Measurements from ENCODE around the gene RASGRF2.
"Not testable (repeated sequence)": the region's sequence is repeated elsewhere in the genome, so short reads cannot be mapped to it uniquely, and the experiment has no call there.

RASGRF2 gene

GRCh38 chr5:81121273-81121672, 161.1 kb downstream of the RASGRF2 start:
- Histone ChIP-seq H3K36me3 (ENCODE audit: control insufficient read depth, insufficient read depth, low read length) (no peaks in the 10 kb centered on the region), H3K27me3 (ENCODE audit: control insufficient read depth, insufficient read depth, low read length, poor library complexity, severe bottlenecking) (no peaks in the 10 kb centered on the region), H3K4me1 (ENCODE audit: control insufficient read depth, insufficient read depth, low read length) (no peaks in the 10 kb centered on the region), H3K4me3 (ENCODE audit: insufficient read depth, low read depth, low read length) (no peak overlapping the region), H3K9me3 (ENCODE audit: control insufficient read depth, low read length) (no peaks in the 10 kb centered on the region), H3K27ac (ENCODE audit: insufficient read depth, low read depth, low read length, poor library complexity, severe bottlenecking) (no peak overlapping the region)
- 93 to 95% methylated on average over 4 to 5 of the region's 5 CpGs for WGBS, 2 experiments

- no peak overlapping the region for H3K27ac ChIP-seq (ENCODE audit: insufficient read depth, low read depth, low read length, poor library complexity, severe bottlenecking)
- H3K36me3 ChIP-seq (ENCODE audit: control insufficient read depth, insufficient read depth, low read length): no peaks in the 10 kb centered on the region
- H3K4me3 ChIP-seq (ENCODE audit: insufficient read depth, low read depth, low read length): no peak overlapping the region
- no peaks in the 10 kb centered on the region for H3K9me3 ChIP-seq (ENCODE audit: control insufficient read depth, low read length)
- H3K27me3 ChIP-seq (ENCODE audit: control insufficient read depth, insufficient read depth, low read length, poor library complexity, severe bottlenecking): no peaks in the 10 kb centered on the region
- 82 to 83% methylated on average over 7 of the region's 7 CpGs for WGBS, 2 experiments
- no peaks in the 10 kb centered on the region for H3K4me1 ChIP-seq (ENCODE audit: control insufficient read depth, insufficient read depth, low read length)
Observed at GRCh38 chr5:81121836-81122630, 161.9 kb downstream of the RASGRF2 start.

- H3K27me3 ChIP-seq (ENCODE audit: control insufficient read depth, insufficient read depth, low read length, poor library complexity, severe bottlenecking); H3K27ac ChIP-seq (ENCODE audit: insufficient read depth, low read depth, low read length, poor library complexity, severe bottlenecking); H3K4me1 ChIP-seq (ENCODE audit: control insufficient read depth, insufficient read depth, low read length); H3K36me3 ChIP-seq (ENCODE audit: control insufficient read depth, insufficient read depth, low read length); H3K9me3 ChIP-seq (ENCODE audit: control insufficient read depth, low read length); H3K4me3 ChIP-seq (ENCODE audit: insufficient read depth, low read depth, low read length): not testable (repeated sequence)
- WGBS, 2 experiments: 93% methylated on average over 6 of the region's 6 CpGs
Observed at GRCh38 chr5:81124689-81125088, 164.5 kb downstream of the RASGRF2 start.

- no peak overlapping the region for H3K27ac ChIP-seq (ENCODE audit: insufficient read depth, low read depth, low read length, poor library complexity, severe bottlenecking)
- H3K9me3 ChIP-seq (ENCODE audit: control insufficient read depth, low read length): no peaks in the 10 kb centered on the region
- no peak overlapping the region for H3K4me3 ChIP-seq (ENCODE audit: insufficient read depth, low read depth, low read length)
- WGBS, 2 experiments: 97 to 98% methylated on average over 7 of the region's 7 CpGs
- no peaks in the 10 kb centered on the region for H3K4me1 ChIP-seq (ENCODE audit: control insufficient read depth, insufficient read depth, low read length)
- H3K36me3 ChIP-seq (ENCODE audit: control insufficient read depth, insufficient read depth, low read length): no peaks in the 10 kb centered on the region
- no peaks in the 10 kb centered on the region for H3K27me3 ChIP-seq (ENCODE audit: control insufficient read depth, insufficient read depth, low read length, poor library complexity, severe bottlenecking)
Observed at GRCh38 chr5:81125959-81126358, 165.8 kb downstream of the RASGRF2 start.

- 95 to 100% methylated on average over 6 of the region's 7 CpGs for WGBS, 2 experiments
- no peaks in the 10 kb centered on the region for H3K27me3 ChIP-seq (ENCODE audit: control insufficient read depth, insufficient read depth, low read length, poor library complexity, severe bottlenecking)
- H3K36me3 ChIP-seq (ENCODE audit: control insufficient read depth, insufficient read depth, low read length): no peaks in the 10 kb centered on the region
- H3K27ac ChIP-seq (ENCODE audit: insufficient read depth, low read depth, low read length, poor library complexity, severe bottlenecking): no peak overlapping the region
- no peaks in the 10 kb centered on the region for H3K4me1 ChIP-seq (ENCODE audit: control insufficient read depth, insufficient read depth, low read length)
- H3K9me3 ChIP-seq (ENCODE audit: control insufficient read depth, low read length): no peaks in the 10 kb centered on the region
- no peak overlapping the region for H3K4me3 ChIP-seq (ENCODE audit: insufficient read depth, low read depth, low read length)
Observed at GRCh38 chr5:81128416-81128815, 168.3 kb downstream of the RASGRF2 start.

- Histone ChIP-seq H3K9me3 (ENCODE audit: control insufficient read depth, low read length) (no peaks in the 10 kb centered on the region), H3K4me1 (ENCODE audit: control insufficient read depth, insufficient read depth, low read length) (no peaks in the 10 kb centered on the region), H3K27me3 (ENCODE audit: control insufficient read depth, insufficient read depth, low read length, poor library complexity, severe bottlenecking) (no peaks in the 10 kb centered on the region), H3K27ac (ENCODE audit: insufficient read depth, low read depth, low read length, poor library complexity, severe bottlenecking) (no peak overlapping the region), H3K4me3 (ENCODE audit: insufficient read depth, low read depth, low read length) (no peak overlapping the region), H3K36me3 (ENCODE audit: control insufficient read depth, insufficient read depth, low read length) (no peaks in the 10 kb centered on the region)
- WGBS, 2 experiments: 80 to 88% methylated on average over 1 of the region's 1 CpG
Observed at GRCh38 chr5:81132381-81132780, 172.2 kb downstream of the RASGRF2 start.

- no peaks in the 10 kb centered on the region for H3K36me3 ChIP-seq (ENCODE audit: control insufficient read depth, insufficient read depth, low read length)
- no peaks in the 10 kb centered on the region for H3K27me3 ChIP-seq (ENCODE audit: control insufficient read depth, insufficient read depth, low read length, poor library complexity, severe bottlenecking)
- 86 to 95% methylated on average over 2 of the region's 2 CpGs for WGBS, 2 experiments
- no peaks in the 10 kb centered on the region for H3K4me1 ChIP-seq (ENCODE audit: control insufficient read depth, insufficient read depth, low read length)
- no peak overlapping the region for H3K27ac ChIP-seq (ENCODE audit: insufficient read depth, low read depth, low read length, poor library complexity, severe bottlenecking)
- no peak overlapping the region for H3K4me3 ChIP-seq (ENCODE audit: insufficient read depth, low read depth, low read length)
- no peaks in the 10 kb centered on the region for H3K9me3 ChIP-seq (ENCODE audit: control insufficient read depth, low read length)
Observed at GRCh38 chr5:81134066-81134465, 173.9 kb downstream of the RASGRF2 start.

GRCh38 chr5:81134566-81134965, 174.4 kb downstream of the RASGRF2 start:
- Histone ChIP-seq H3K27ac (ENCODE audit: insufficient read depth, low read depth, low read length, poor library complexity, severe bottlenecking) (no peak overlapping the region), H3K4me1 (ENCODE audit: control insufficient read depth, insufficient read depth, low read length) (no peaks in the 10 kb centered on the region), H3K36me3 (ENCODE audit: control insufficient read depth, insufficient read depth, low read length) (no peaks in the 10 kb centered on the region), H3K27me3 (ENCODE audit: control insufficient read depth, insufficient read depth, low read length, poor library complexity, severe bottlenecking) (no peaks in the 10 kb centered on the region), H3K4me3 (ENCODE audit: insufficient read depth, low read depth, low read length) (no peak overlapping the region), H3K9me3 (ENCODE audit: control insufficient read depth, low read length) (no peaks in the 10 kb centered on the region)

GRCh38 chr5:81136557-81136956, 176.4 kb downstream of the RASGRF2 start:
- no peak overlapping the region for H3K27ac ChIP-seq (ENCODE audit: insufficient read depth, low read depth, low read length, poor library complexity, severe bottlenecking)
- WGBS, 2 experiments: 90 to 94% methylated on average over 3 of the region's 3 CpGs
- no peaks in the 10 kb centered on the region for H3K4me1 ChIP-seq (ENCODE audit: control insufficient read depth, insufficient read depth, low read length)
- no peak overlapping the region for H3K4me3 ChIP-seq (ENCODE audit: insufficient read depth, low read depth, low read length)
- no peaks in the 10 kb centered on the region for H3K36me3 ChIP-seq (ENCODE audit: control insufficient read depth, insufficient read depth, low read length)
- H3K9me3 ChIP-seq (ENCODE audit: control insufficient read depth, low read length): no peaks in the 10 kb centered on the region
- H3K27me3 ChIP-seq (ENCODE audit: control insufficient read depth, insufficient read depth, low read length, poor library complexity, severe bottlenecking): no peaks in the 10 kb centered on the region

GRCh38 chr5:81137833-81138232, 177.7 kb downstream of the RASGRF2 start:
- Histone ChIP-seq H3K4me1 (ENCODE audit: control insufficient read depth, insufficient read depth, low read length) (no peaks in the 10 kb centered on the region), H3K36me3 (ENCODE audit: control insufficient read depth, insufficient read depth, low read length) (no peaks in the 10 kb centered on the region), H3K9me3 (ENCODE audit: control insufficient read depth, low read length) (no peaks in the 10 kb centered on the region), H3K4me3 (ENCODE audit: insufficient read depth, low read depth, low read length) (no peak overlapping the region), H3K27ac (ENCODE audit: insufficient read depth, low read depth, low read length, poor library complexity, severe bottlenecking) (no peak overlapping the region), H3K27me3 (ENCODE audit: control insufficient read depth, insufficient read depth, low read length, poor library complexity, severe bottlenecking) (no peaks in the 10 kb centered on the region)
- 96 to 100% methylated on average over 2 of the region's 2 CpGs for WGBS, 2 experiments

- 77 to 78% methylated on average over 4 of the region's 4 CpGs for WGBS, 2 experiments
- Histone ChIP-seq H3K4me1 (ENCODE audit: control insufficient read depth, insufficient read depth, low read length) (no peaks in the 10 kb centered on the region), H3K27me3 (ENCODE audit: control insufficient read depth, insufficient read depth, low read length, poor library complexity, severe bottlenecking) (no peaks in the 10 kb centered on the region), H3K36me3 (ENCODE audit: control insufficient read depth, insufficient read depth, low read length) (no peaks in the 10 kb centered on the region), H3K9me3 (ENCODE audit: control insufficient read depth, low read length) (no peaks in the 10 kb centered on the region), H3K4me3 (ENCODE audit: insufficient read depth, low read depth, low read length) (no peak overlapping the region), H3K27ac (ENCODE audit: insufficient read depth, low read depth, low read length, poor library complexity, severe bottlenecking) (no peak overlapping the region)
Observed at GRCh38 chr5:81140441-81140840, 180.3 kb downstream of the RASGRF2 start.

All from ectodermal cell (in vitro differentiated cells).